Measurements from ENCODE around the gene TBC1D14. TPM values are rescaled to one million over a fixed set of nuclear protein-coding genes. Genes with fewer than 3 reads are reported as not detected.

Gene TBC1D14
- total RNA-seq, 1 donor from 2014 or later = 47.3 TPM

- intact Hi-C loops (cut with micrococcal nuclease) = no loop called here
- no peaks in the 10 kb centered on the region for H3K9me3 Mint-ChIP-seq
- no peak for DNase-seq
- H3K27me3 Mint-ChIP-seq = no peaks in the 10 kb centered on the region
- no peak overlapping the region for H3K27ac Mint-ChIP-seq
- peaks cover 20% of the 10 kb centered on the region for H3K4me1 Mint-ChIP-seq
- no peak overlapping the region for H3K4me3 Mint-ChIP-seq
- peaks cover 2% of the 10 kb centered on the region for H3K36me3 Mint-ChIP-seq (ENCODE audit: low read depth)
Observed at GRCh38 chr4:6951880-6952381, 42.3 kb downstream of the TBC1D14 start.

- no peak for DNase-seq
- Mint-ChIP-seq H3K36me3 (ENCODE audit: low read depth) (peaks cover 2% of the 10 kb centered on the region), H3K4me1 (peaks cover 17% of the 10 kb centered on the region), H3K27me3 (no peaks in the 10 kb centered on the region), H3K4me3 (no peak overlapping the region), H3K9me3 (no peaks in the 10 kb centered on the region), H3K27ac (no peak overlapping the region)
- intact Hi-C loops (cut with micrococcal nuclease) = no loop called here
Observed at GRCh38 chr4:6953751-6954380, 44.2 kb downstream of the TBC1D14 start.

GRCh38 chr4:6955261-6955911 lies 45.8 kb downstream of the TBC1D14 start:
- intact Hi-C loops (cut with micrococcal nuclease) = no loop called here
- Mint-ChIP-seq H3K36me3 (ENCODE audit: low read depth) (no peaks in the 10 kb centered on the region), H3K9me3 (no peaks in the 10 kb centered on the region), H3K27me3 (no peaks in the 10 kb centered on the region), H3K4me1 (peaks cover 15% of the 10 kb centered on the region), H3K27ac (peak overlapping the region; percentile 0), H3K4me3 (no peak overlapping the region)
- DNase-seq = no peak

GRCh38 chr4:6956087-6956433 lies 46.4 kb downstream of the TBC1D14 start:
- no peaks in the 10 kb centered on the region for H3K27me3 Mint-ChIP-seq
- no peak for DNase-seq
- no peaks in the 10 kb centered on the region for H3K36me3 Mint-ChIP-seq (ENCODE audit: low read depth)
- no peaks in the 10 kb centered on the region for H3K9me3 Mint-ChIP-seq
- intact Hi-C loops (cut with micrococcal nuclease) = no loop called here
- no peak overlapping the region for H3K4me3 Mint-ChIP-seq
- no peak overlapping the region for H3K27ac Mint-ChIP-seq
- peaks cover 11% of the 10 kb centered on the region for H3K4me1 Mint-ChIP-seq

GRCh38 chr4:6956434-6957147 lies 47.0 kb downstream of the TBC1D14 start:
- no peaks in the 10 kb centered on the region for H3K9me3 Mint-ChIP-seq

DNA sequence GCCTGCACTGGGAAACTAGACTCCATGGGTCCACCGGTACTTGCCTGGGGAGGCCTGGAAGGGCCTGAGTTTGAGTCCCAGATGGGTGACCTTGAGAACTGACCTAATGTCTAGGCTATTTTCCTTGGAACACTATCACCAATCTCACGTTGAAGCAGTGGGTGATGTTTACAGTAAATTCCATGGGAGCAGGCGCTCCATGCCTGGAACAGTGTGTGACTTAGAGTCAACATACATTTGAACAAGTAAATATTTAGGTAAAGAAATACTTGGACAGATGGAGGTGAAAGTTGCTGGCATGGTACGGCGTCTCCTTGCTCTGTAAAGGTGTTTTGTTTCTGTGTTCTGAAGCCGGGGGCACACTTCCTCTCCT lies 47.5 kb downstream of the TBC1D14 start:
- H3K4me1 Mint-ChIP-seq = peaks cover 5% of the 10 kb centered on the region
- no peak overlapping the region for H3K4me3 Mint-ChIP-seq
- H3K27ac Mint-ChIP-seq = no peak overlapping the region
- intact Hi-C loops (cut with micrococcal nuclease) = no loop called here
- no peaks in the 10 kb centered on the region for H3K9me3 Mint-ChIP-seq
- DNase-seq = no peak
- no peaks in the 10 kb centered on the region for H3K27me3 Mint-ChIP-seq
- H3K36me3 Mint-ChIP-seq (ENCODE audit: low read depth) = peaks cover 2% of the 10 kb centered on the region

More at GRCh38 chr4:6956434-6957147, 47.0 kb downstream of the TBC1D14 start:
- Mint-ChIP-seq H3K4me3 (no peak overlapping the region), H3K36me3 (ENCODE audit: low read depth) (no peaks in the 10 kb centered on the region), H3K4me1 (peaks cover 7% of the 10 kb centered on the region), H3K27me3 (no peaks in the 10 kb centered on the region), H3K27ac (no peak overlapping the region)
- intact Hi-C loops (cut with micrococcal nuclease) = no loop called here
- no peak for DNase-seq

DNA sequence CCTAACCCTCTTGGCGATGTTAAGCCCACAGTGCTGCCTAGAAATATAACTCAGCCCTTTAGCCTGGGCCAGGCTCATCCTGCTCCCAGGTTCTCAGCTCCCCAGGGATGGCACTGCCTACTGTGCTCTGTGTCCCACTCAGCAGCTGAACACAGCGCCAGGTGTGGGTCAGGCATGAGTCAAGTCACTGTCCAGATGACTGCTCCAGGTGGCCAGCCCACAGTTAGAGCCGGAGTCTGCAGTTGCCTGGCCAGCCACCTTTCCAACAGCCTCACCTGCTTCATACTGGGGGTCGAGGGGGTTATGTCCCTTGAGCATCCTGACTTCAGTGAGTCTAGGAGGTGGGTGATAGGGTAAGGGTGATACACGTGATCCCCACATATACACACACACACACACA lies 48.4 kb downstream of the TBC1D14 start:
- H3K27ac Mint-ChIP-seq = no peak overlapping the region
- H3K27me3 Mint-ChIP-seq = no peaks in the 10 kb centered on the region
- intact Hi-C loops (cut with micrococcal nuclease) = no loop called here
- no peak for DNase-seq
- peaks cover 9% of the 10 kb centered on the region for H3K4me1 Mint-ChIP-seq
- H3K4me3 Mint-ChIP-seq = no peak overlapping the region
- no peaks in the 10 kb centered on the region for H3K9me3 Mint-ChIP-seq
- H3K36me3 Mint-ChIP-seq (ENCODE audit: low read depth) = peaks cover 2% of the 10 kb centered on the region

DNA sequence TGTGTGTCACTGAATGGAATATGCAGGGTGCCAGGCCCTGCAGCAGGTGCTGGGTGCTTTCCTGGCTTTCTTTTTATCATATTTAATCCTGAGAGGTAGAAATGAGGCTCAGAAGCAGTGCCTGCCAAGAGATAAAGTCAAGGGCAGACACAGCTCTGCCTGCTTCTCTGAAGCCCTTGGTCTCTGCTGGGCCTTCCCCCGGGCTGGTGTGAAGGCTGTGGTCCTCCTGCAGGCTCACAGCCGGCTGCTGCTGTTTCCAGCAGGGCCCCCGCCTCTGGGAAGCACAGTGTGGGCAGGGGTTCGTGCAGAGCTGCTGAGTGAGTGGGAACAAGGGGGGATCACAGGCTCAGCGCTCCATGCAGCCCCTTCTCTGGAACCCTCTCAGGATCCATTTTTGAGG lies 49.6 kb downstream of the TBC1D14 start:
- no peak overlapping the region for H3K27ac Mint-ChIP-seq
- intact Hi-C loops (cut with micrococcal nuclease) = no loop called here
- H3K4me1 Mint-ChIP-seq = peaks cover 12% of the 10 kb centered on the region
- H3K36me3 Mint-ChIP-seq (ENCODE audit: low read depth) = peaks cover 2% of the 10 kb centered on the region
- no peak for DNase-seq
- no peaks in the 10 kb centered on the region for H3K9me3 Mint-ChIP-seq
- no peak overlapping the region for H3K4me3 Mint-ChIP-seq
- H3K27me3 Mint-ChIP-seq = no peaks in the 10 kb centered on the region

DNA sequence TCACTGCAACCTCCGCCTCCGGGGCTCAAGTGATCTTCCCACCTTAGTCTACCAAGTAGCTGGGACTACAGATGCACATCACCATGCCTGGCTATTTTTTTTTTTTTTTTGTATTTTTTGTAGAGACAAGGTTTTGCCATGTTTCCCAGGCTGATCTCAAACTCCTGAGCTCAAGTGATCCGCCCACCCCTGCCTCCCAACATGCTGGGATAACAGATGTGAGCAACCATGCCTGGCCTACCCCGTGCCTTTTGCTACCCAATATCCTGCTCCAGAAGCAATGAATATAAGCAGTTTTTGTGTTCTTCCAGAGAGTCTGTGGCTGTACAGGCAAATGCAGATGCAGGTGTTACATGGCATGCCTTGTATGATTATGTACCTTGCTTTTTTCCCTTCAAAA lies 50.5 kb downstream of the TBC1D14 start:
- Mint-ChIP-seq H3K4me1 (peaks cover 18% of the 10 kb centered on the region), H3K4me3 (no peak overlapping the region), H3K27me3 (no peaks in the 10 kb centered on the region), H3K27ac (no peak overlapping the region), H3K9me3 (no peaks in the 10 kb centered on the region), H3K36me3 (ENCODE audit: low read depth) (peaks cover 2% of the 10 kb centered on the region)
- intact Hi-C loops (cut with micrococcal nuclease) = no loop called here
- DNase-seq = no peak

DNA sequence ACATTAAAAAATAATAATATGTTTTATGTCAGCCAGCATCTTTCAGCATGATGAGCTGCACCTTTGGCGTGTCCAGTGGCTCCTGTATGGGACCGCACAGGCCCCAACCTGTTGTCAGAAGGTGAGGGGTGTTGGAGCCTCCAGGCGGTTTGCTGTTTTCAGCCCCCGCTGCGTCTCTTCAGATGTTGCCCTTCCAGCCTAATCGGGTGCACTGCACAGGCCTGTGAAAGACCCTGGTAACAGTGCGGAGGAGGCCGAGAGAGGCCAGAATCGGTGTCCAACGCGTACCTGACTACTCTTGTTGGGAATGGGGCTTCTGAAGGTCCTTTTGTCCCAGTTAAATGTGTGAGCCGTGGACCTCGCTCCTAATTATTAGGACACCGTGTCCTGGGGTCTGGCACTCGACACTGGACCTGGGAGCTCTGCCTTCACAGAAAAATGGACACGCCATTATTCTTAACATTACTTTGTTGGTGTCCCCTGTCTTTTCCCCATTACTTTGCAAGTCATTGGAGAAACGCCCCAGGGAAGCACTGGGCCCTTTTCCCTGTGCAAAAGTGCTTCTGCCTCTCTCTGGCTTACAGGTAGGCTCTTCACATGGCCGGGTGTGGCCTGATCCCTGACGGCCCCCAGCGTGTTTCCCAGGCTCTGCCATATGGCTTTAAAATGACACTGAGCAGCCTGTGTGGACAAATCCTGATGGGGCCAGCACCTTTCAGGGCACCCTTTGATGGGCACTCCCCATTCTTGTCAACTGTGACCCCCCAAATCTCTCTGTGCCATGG lies 51.2 kb downstream of the TBC1D14 start:
- Mint-ChIP-seq H3K9me3 (no peaks in the 10 kb centered on the region), H3K27ac (no peak overlapping the region), H3K27me3 (no peaks in the 10 kb centered on the region), H3K36me3 (ENCODE audit: low read depth) (peaks cover 2% of the 10 kb centered on the region), H3K4me1 (peaks cover 18% of the 10 kb centered on the region), H3K4me3 (no peak overlapping the region)
- DNase-seq = no peak
- intact Hi-C loops (cut with micrococcal nuclease) = no loop called here

DNA sequence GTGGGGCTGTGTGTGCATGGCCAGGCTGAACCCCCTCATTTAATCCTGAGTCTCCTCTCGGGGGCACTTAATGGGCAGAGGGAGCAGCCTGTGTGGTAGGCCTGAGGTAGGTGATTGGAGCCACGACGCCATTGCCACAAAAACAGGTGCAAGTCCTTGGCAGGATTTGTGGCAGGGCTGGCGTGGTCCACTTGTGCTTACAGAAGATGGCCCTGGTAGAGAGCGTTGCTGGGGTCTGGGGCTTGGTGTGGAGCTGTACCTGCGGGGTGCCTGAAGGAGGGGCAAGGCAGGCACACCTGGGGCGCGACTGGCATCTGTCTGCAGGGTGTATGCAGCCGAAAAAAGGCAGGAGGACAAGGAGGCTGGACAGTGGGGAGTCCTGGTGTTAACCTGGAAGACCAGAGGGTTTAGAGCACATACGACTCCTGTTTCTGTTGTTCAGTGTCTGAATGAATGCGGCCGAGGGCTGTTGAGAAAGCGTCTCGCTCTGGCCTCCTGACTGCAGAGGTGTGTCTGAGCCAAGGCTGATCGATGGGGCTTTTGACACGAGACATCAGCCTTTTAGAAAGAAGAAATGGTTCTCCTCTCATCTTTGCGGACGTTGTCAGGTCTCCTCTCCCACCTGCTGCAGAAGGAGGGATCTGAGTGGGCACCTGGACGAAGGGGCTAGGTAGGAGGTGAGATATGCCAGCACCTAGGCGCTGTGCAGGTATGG lies 52.0 kb downstream of the TBC1D14 start:
- no peak for DNase-seq
- no peak overlapping the region for H3K27ac Mint-ChIP-seq
- no peak overlapping the region for H3K4me3 Mint-ChIP-seq
- H3K9me3 Mint-ChIP-seq = no peaks in the 10 kb centered on the region
- H3K4me1 Mint-ChIP-seq = peaks cover 18% of the 10 kb centered on the region
- H3K36me3 Mint-ChIP-seq (ENCODE audit: low read depth) = peaks cover 4% of the 10 kb centered on the region
- H3K27me3 Mint-ChIP-seq = no peaks in the 10 kb centered on the region
- intact Hi-C loops (cut with micrococcal nuclease) = no loop called here

- no peak overlapping the region for H3K4me3 Mint-ChIP-seq
- H3K36me3 Mint-ChIP-seq (ENCODE audit: low read depth) = peaks cover 7% of the 10 kb centered on the region
- H3K27me3 Mint-ChIP-seq = no peaks in the 10 kb centered on the region
- DNase-seq = no peak
- peaks cover 16% of the 10 kb centered on the region for H3K4me1 Mint-ChIP-seq
- H3K27ac Mint-ChIP-seq = no peak overlapping the region
- intact Hi-C loops (cut with micrococcal nuclease) = no loop called here
- no peaks in the 10 kb centered on the region for H3K9me3 Mint-ChIP-seq
Observed at GRCh38 chr4:6962211-6963041, 52.8 kb downstream of the TBC1D14 start.

DNA sequence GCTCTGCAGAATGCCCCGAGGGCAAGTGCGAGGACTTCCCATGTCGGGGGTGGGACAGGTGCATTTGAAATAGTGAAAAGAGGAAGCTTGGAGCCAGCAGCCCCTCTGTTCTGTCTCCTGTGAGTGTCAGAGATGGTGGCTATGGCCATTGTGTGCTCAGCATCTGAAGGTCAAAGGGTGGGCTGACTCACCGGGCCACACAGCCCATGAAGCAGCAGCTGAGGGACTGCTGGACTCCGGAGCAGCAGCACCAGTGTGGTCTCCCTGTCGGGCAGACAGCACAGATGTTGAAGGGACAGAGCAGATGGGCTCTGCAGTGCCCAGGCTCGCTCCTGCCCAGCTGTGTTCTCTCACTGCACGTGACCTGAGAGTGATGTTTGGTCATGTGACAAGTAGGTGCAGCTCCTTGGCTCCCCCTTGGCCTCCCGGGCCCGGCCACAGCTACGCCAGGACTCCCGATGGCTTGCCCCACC lies 53.5 kb downstream of the TBC1D14 start:
- Mint-ChIP-seq H3K27me3 (no peaks in the 10 kb centered on the region), H3K36me3 (ENCODE audit: low read depth) (peaks cover 10% of the 10 kb centered on the region), H3K9me3 (no peaks in the 10 kb centered on the region), H3K27ac (no peak overlapping the region), H3K4me1 (peaks cover 16% of the 10 kb centered on the region), H3K4me3 (no peak overlapping the region)
- no peak for DNase-seq
- intact Hi-C loops (cut with micrococcal nuclease) = no loop called here

Data from activated CD4-positive, alpha-beta T cell treated with anti-CD3 and anti-CD28 coated beads, Interleukin-2, amount 10 ng/mL, durations not matched to agents 24 days and 14 days (primary cell).